GM21723 (cell line): ENCODE results near the gene FLAD1.

Experiments used
- ATAC-seq: cut with Tn5 transposase; IDR thresholded peaks from one replicate; pipeline ENCODE4 v1.9.1; 2021; ENCODE audit warnings: mild to moderate bottlenecking, moderate library complexity; ENCODE audit not compliant: unreplicated experiment

Gene FLAD1

DNA sequence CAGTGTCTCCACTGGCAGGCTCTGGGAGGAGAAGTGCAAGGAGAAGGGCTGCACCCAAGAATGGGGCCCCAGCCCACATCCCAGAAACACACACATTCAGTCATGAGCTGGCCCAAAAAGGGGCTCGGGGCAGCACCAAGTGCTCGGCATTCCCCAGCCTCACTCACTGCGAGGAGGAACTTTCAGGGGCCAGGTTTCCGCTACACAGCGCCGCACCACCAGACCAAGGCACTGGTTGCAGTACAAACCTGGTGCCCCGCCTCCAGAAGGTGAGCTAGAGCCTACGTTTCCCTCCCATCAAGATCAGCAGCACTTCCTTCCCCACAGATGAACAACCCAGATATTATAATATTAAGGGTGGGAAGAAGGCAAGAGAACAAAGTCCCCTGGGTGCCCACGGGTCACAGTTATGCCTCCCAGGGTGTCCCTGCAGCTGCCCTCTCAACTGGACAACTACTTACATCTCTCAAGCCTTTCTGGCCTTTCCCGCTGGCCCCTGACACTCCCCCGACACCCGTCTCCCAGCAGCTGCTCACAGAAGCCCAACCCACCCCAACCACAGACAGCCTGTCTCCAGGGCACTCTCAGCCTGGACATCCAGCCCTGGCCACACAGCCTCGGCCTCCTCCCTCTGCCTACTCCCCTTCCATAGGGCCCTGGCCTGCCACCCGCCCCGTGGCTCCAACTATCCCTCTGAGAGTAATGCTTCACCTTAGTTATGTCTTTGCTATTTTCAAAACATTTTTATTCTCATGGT is 31.1 kb upstream of the FLAD1 start:
- no peak for ATAC-seq

DNA sequence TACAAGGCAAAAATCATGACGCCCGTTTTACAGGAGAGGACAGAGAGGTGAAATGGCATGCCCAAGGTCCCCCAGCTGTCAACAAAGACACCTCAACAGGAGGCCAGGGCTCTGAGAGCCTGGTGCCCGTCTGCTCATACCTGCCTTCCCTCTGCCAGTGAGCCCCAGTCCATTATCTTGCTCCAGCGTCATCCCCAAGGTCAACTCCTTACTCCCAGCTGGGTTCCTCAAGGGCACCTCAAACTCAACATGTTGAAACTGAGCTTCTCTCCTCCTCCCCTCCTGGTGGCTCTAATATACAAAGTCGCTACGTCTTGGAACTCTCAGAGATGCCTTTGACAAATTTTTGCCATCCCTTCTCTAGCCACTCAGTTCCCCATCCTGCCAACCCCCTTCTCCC is 30.5 kb upstream of the FLAD1 start:
- no peak for ATAC-seq

DNA sequence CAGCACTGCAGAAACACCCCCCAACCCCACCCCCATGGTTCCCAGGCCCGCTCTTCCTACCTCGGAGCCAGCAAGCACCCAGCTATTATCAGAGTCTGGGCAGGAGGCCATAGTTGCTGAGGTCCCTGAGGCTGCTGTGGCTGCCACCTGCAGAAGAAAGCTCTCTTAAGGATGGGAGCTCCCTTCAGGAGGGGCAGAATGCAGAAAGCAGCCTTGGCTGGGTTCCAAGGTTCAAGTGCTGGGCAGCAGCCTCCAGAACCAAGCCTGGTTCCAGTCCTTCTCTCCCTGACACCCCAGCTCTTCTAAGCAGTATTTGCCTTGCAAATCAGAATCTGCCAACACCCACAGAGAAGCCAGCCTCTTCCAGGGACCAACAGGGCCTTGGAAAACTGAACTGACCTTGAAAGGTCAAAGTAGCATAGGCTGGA is 29.5 kb upstream of the FLAD1 start:
- ATAC-seq, result no peak

DNA sequence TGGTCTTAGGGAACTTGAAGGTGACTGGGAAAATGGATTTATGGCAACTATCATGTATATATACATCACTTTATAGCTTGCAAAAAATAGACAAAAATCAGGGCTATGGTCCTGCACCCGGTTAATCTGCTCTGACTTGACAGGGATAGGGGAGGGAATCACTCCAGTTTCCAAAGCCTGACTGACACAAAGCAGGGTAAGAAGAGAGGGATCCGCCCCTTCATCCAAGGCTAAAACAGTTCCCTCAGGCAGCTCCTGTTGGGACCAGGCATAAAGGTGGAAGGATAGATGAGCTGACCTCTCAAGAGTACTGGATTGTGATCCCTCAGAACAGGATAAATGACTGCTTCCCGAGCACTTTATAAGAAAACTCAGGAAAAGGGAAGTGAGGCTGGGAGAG is 28.6 kb upstream of the FLAD1 start:
- ATAC-seq, result no peak

DNA sequence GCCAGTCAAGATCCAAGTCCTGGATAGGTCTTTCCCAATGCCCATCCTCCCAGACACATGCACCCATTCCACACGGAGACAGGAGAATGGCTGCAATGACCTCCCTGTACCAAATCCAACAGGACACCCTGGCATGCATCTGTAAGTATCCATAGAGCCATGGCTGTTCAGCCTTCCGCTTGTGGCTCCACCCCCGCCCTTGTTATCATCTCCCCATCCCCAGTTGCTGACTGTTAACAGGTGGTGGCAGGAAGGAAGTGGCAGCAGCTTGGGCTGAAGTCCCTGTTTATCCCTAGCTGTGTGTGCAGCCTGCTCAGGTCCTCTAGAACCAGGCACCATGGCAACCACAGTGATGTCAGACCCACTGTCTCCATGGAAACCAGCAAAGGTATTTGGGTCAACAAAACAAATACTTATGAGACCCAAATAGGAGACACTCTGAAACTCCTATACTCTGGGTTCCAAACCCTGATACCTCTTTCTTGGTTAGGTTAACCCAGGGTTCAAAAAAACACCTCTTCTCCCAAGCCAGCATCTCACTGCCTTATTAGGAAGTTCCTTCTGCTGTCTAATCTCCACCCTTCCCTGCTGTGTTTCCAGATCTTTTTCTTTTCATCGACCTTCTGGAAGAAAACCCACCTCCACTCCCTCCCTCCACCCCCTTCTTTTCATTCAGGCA is 28.0 kb upstream of the FLAD1 start:
- ATAC-seq, result peak; percentile 49

DNA sequence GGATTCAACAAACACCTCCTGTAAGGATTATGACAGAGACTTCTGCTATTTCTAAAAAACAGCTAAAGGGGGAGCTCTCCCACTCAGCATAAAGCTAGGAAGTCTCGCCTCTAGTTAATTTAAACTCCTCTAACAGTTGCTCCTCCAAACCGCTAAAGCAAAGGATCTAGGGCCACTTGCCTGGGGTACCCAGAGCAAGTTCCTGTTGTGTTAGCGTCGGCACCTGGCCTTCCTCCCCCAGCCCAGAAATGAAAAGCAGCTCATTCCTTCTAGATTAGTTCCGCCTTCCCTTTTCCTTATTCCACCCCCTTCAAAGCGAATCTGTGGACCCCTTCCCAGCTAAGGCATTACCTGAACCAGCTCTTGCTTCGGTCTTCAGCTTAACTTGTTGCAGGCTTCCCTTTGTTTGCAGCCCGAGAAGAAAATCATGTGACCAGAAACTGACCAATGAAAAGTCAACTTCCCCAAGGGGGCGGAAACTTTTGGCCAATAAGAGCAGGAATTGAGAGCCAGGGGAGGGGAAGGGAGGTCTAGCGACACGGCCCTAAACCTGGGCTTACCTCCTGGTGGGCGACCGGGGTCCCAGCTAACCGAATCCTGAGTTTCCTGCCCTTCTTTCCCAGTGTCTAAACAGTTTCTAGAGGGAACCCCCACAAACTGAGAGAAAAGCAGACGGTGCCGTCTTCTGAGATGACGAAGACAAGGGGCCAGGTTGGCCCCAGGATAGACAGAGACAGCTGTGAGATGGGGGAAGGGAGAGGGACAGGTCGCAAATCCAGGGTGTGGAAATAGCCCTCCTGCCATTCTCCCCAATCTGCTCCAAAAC is 27.2 kb upstream of the FLAD1 start, which contains the start of gene PBXIP1:
TSS of gene PBXIP1 (minus strand) at position 382 of the 826 bp plus-strand sequence. CDS start 2,378 bp downstream, outside the sequence.
- ATAC-seq, result peak; percentile 60

DNA sequence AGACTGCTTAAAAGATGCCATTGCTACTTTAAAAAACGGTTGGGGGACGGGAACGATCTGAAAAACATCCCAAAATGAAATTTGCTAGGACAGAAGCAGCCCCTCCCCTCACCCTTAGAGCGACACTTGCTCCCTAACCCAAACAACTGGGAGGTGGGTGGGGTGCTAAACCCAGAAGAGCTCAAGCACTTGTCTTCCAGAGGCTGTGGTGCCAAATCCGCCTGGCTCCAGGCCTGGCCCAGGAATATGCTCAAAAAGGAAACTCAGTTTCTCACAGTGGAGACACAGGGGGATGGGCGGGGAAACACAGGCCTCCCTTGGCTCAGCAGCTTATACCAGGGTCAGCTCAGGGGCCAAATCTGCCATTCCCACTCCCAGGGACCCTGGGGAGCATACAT is 26.6 kb upstream of the FLAD1 start:
- no peak for ATAC-seq

DNA sequence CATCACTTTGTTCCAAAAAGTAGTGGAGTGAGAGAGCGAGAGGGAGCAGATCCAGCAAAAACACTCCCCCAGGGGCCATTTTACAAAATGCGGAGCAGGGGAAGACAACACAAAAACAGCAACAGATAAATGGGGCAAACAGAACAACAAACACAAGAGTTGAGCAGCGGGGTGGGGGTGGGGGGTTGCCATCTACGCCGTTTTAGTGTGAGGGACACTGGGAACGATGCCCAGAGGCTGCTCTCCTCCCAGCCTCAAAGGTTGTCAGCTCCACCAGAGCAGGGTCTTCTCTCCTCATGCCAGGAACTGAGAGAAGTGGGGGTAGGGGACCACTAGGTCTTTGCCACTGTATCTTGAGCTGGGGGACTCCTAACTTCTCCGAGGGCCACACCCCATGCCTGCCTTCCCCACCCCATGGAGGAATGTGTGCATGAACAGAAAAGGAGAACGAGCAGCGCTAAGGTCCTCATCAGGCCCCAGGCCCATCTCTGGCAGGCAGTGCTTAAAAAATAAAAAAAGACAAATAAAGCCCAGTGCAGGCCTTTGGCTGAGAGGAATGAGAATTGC is 26.0 kb upstream of the FLAD1 start:
- ATAC-seq, result no peak

DNA sequence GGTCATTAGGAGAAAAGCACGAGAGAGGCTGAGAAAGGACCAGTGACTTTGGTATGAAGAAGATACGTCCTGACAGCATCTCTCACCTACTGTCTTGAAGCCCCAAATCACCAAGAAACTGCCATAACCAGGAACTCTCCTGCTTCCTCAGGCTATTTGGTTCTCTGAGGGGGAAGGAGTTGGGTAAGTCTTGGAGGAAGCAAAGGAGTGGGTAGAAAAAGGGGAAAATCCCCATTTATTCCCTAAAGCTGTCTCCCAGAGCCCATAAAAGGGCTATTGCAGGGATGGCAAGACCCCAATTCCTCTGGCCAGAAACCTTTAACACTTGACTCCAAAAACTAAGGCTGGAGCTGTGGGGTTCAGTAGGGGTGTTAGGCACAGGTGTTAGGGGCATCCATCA is 25.1 kb upstream of the FLAD1 start:
- ATAC-seq, result no peak

DNA sequence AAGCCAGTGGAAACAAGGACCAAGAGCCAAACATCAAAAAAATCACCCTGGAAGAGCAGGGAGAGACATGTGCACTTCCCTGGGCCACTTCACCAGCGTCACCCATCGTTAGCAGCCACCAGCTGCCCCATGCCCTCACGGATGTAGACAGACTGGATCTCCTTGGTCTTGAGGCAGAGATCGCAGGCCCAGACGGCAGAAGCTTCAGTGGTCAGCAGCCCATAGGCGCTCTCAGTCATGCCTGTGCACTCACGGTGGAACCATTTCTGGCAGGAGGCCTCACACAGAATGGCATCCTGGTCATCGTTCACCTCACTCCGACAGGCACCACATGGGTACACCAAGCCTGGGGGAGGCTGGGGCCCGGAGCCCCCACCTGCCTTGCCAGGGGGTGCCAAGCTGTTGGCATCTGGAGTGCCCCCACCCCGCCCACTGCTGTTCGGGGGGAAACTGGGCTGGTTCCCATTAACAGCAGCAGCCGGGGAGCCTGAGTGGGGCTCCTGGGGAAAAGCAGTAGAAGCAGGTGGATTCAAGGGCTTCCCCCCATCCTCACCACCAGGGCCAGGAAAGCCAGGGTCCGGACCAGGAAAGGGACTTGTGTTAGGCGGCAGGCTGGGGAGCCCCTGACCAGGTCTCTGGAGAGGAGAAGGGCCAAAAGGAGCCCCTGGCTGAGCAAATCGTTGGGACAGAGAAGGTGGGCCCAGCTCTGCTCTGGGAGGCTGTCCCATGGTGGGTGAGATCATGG is 24.3 kb upstream of the FLAD1 start:
- ATAC-seq, result no peak

DNA sequence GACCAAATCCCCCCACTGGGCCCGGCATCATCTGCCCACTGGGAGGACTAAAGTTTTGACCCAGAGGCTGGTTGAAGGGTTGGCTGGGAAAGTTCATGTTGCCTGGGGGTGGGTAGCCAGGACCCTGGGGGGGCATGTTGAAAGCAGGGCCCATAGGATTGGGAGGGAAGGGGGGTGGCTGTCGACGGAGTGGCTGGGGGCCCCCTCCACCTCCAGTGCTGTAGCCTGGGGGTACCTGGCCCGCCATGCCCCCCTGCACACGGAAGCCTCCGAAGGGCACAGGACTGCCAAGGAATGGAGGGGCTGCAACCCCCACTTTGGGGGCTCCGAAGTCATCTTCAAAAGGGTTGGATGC is 23.7 kb upstream of the FLAD1 start:
- no peak for ATAC-seq

DNA sequence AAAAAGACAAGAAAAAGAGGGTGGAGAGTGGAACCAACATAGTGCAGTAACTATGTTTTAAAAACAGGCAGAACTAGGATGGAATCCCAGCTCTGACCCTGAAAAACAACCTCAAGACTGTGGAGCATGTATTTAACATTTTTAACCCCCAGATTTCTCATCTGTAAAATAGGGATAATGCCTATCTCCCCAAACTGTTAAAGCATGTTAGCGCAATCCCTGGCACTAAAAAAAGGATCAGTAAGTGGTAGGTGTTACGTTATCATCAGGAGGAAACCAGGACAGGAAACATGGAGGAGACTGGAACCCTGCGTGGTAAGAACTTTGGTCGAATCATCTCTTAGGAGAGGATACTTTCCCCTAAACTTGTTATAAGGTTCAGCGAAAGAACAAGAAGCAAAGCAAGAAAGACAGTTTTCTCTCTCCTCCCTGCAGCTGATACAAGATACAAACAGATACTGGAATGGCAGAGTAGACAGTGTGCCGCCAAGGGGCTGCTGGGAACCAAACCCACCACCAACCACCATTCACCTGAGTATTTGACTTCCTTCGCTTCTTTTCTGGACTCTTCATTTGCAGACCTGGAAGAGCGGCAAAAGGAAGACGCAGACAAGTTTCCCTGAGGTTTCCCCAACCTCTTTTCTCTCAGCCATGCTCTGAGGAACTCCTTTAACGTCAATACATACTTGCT is 22.6 kb upstream of the FLAD1 start:
- ATAC-seq, result no peak

DNA sequence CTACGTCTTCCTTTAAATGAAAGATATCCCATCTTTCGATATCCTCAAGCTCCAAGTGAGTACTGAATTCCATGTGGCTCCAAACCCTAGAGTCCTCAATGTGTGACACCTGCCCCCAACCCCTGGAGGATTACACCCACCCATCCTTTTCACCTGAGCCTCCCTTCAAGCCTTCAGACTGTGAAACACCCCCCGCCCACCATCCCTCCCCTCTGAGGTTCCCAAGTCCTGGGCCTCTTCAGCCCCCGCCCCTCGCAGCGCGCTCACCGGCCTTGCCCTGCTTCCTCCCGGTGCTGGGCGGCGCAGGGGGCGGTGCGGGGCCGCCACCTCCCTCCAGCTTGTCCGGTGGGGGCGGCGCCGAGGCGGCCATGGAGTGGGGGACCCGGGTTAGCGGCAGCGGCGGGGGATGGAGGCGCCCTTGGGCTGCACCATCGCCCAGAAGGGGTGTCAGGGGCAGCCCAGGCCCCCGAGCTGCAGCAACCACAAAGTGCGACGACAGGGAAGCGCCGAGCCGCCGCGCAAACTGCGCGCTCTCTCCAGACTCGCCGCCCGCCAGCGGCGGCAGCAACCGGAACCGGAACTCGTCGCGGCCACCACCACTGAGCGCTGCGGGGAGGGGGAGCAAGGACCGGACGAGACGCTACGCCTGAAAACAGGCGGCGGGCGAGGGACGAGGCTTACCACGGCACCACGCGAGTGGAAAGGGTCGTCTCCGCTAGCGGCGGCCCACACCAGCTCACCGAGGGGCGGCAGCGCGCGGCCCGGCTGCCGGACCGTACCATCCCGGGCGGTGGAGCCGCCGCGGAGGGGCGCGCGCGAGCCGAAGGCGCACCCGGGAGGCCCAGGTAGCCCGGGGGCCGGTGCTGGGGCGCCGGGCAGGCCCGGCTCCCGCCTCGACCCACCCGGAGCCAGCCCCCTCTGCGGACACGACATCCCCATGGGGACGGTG is 21.7 kb upstream of the FLAD1 start, which contains the start of gene PYGO2:
TSS of gene PYGO2 (minus strand) at position 576 of the 949 bp plus-strand sequence. CDS start at position 370, 206 bp downstream.
- ATAC-seq, result peak; percentile 74

DNA sequence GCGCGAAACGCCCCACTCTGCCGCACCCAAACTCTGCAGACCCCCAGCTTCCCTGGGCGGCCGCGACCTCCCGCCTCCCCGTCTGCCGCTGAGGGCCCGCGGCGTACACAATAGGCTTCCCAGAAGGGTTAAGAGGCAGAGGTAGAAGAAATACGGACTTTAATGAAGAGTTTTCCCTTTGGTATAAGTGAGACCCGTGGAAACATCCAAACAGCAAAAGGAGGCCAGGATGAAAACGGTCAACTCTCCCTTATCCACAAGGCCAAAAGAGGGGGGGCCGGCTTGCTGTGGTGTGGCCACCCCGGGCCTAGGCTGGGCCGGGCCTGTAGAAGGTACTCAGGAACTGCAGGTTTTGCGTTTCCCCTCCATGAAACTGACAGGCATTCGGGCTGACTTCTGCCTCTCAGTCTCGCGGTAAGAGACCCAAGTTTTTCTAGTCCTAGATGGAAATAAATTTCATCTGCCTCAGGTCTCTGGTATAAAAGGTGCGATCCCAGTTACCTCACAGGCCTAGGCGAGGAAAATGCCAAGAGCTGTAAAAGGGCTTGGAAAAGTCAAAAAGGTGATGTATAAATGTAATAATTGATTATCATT is 20.9 kb upstream of the FLAD1 start:
- peak; percentile 3 for ATAC-seq

DNA sequence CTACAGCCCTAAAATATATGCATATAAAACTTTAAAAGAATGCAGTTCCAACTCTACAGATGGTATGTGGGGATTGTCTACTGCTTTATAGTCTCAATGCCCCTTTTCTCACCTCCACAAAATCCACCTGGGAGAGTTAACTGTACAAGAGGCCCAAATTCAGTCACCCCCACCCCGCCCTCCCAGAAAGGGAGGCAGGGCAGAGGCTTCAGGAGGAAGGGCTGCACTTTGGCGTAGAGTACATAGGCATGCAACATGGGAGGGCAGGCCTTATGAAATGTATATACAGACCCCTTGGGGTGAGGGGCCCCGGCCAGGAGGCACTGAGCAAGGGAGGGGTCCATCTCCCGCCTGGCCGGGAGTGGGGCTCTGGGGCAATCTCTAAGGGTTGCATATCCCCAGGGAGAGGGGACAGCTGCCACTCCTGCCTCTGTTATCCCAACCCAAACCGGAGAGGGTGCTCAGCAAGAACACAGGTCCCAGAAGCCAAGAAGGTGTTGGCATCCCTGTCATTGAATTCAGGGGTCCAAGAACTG is 20.3 kb upstream of the FLAD1 start:
- ATAC-seq, result no peak

DNA sequence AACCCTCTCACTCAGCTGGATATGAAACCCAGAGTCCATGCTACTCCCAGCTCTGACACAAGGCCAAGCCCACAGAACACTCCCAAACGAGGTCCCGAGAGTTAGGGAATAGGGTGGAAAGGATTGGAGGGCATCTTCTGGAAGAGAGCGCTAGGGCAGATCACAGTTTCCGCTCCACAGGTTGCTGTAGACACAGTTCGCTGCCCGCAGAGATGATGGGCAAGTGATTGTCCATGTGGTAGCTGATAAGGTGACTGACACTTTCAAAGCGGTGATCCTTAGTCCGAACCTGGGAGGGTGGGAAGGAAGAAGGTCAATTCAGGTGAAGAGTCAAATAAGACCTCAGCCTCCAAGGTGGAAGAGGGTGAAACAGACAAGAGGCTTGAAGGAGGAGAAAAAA is 19.5 kb upstream of the FLAD1 start:
- no peak for ATAC-seq

DNA sequence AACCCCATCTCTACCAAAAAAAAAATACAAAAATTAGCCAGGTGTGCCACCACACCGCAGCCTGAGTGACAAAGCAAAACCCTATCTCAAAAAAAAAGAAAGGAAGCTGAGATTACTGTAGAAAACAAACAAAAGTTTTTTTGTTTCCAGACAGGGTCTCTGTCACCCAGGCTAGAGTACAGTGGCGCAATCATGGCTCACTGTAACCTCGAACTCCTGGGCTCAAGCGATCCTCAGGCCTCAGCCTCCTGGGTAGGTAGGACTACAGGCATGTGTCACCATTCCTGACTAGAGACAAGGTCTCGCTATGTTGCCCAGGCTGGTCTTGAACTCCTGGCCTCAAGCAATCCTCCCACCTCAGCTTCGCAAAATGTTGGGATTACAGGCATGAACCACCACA is 18.8 kb upstream of the FLAD1 start:
- ATAC-seq, result no peak

DNA sequence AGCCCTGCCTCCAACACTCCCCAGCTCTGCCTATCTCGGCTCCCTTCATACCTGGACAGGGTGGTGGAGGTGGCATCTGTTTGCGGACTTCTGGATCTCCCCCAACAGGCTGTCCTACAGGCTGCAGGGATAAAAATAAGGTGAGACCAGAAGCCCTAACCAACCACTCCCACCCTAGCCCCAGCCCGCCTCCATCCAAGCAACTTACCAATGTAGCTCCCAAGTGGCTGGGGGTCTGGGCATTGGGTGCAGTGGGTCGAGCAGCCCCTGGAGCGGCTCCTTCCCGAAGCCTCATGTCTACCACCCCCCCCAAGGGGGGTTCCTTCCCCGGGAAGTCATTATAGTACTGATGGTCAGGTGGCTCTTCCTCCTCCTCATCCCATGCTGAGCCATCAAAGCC is 17.0 kb upstream of the FLAD1 start:
- ATAC-seq, result no peak
